GM21381 (cell line): ENCODE results near the gene PPP1R14D.
A peak's percentile ranks its signal among the peaks of the same experiment; 100 is the strongest.

Experiments
- ATAC-seq: cut with Tn5 transposase; IDR thresholded peaks from one replicate; pipeline ENCODE4 v1.9.1; 2021; ENCODE audit warnings: mild to moderate bottlenecking, moderate library complexity; ENCODE audit not compliant: unreplicated experiment

The PPP1R14D gene

DNA sequence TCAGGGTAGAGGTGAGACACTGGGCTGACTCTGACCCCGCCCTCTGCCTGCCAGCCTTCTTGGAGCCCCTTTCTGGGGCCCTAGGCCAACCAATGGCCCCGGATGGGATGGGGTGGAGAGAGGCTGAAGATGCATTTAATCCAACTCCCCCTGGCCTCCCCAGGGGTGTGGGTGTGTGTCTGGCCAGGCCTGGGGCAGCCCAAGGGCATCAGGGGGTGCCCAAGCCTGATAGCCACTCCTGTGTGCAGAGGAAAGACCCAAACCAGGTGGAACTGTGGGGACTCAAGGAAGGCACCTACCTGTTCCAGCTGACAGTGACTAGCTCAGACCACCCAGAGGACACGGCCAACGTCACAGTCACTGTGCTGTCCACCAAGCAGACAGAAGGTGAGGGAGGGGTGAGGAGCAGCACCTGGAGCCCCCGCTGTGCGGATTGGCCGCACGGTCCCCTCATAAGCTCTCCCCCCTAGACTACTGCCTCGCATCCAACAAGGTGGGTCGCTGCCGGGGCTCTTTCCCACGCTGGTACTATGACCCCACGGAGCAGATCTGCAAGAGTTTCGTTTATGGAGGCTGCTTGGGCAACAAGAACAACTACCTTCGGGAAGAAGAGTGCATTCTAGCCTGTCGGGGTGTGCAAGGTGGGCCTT lies 24.9 kb upstream of the PPP1R14D start:
- no peak for ATAC-seq

GRCh38 chr15:40852529-40852928 lies 24.0 kb upstream of the PPP1R14D start:
- no peak for ATAC-seq

DNA sequence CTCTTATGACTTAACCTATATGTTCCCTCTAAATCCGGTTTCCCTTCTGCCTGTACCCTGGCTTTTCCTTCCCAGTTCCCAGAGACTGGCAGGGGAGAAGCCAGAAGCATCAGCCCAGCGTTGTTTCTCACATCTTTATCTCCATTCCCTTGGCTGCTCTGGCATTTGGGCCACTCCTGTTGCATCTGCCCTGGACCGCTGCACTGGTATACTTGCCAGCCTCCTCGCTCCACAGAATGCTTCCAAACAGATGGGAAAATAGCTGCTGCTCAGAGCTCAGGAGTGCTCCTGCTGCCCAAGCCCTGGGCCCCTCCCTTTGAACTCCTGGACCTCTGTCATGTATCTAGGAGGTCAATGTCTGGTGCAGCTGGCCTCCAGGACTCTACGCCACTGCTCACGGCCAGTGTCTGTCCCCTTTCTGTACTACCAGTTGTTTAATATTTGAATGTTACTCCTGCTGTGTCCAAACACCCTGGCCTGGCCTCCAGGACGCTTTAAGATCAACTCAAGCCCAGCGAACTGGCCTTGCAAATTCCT lies 22.1 kb upstream of the PPP1R14D start:
- no peak for ATAC-seq

DNA sequence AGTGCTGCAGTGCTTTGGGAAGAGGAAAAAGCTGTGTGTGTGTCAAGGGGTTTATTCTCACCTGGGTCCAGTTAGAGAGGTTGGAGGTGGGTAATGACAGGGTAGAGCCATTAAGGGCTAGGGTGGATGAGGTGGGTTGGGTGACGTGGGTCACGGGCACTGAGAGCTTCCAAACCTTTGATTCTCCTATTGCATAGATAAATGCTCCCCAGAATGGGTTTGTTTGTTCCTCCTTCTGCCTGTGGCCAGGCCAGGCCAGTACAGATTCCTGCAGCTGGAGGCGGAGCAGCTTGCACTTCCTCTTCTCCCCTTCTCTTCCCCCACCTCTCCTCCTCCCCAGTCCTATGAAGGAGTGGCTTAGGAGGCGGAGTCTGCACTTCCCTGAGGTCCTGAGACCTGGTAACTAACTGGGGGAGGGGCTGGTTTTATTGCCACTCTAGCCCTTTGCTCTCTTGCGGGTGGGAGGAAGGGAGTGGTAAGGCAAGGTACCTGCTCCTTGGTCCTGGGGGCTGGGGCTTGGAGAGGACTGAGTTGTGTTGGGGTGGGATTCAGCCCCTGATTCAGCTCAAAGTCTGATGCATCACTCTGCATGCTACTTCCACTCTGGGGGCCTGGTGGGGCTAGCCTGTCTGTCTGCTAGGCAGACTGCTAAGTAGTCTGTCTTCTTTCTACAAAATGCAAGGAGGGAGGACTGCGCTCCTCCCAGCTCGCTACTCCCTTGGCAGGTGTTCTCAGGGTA lies 18.9 kb upstream of the PPP1R14D start:
- peak; percentile 51 for ATAC-seq

DNA sequence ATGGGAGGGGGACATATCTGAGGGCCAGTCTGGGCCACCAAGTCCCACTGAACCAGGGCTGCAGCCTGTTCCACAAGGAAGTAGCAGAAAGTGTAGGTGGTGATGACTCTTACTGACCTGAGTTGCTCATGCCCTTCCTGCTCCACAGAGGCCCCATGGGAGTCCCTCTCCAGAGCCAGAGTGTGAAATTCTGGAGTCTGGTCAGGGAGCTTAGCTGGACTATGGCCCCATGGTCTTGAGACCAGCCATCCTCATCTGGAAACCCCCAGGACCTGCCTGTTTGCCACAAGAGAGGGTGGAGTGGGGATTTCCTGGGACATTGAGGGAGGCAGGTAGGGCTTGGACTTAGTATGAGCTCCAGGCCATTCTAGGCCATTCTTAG lies 18.3 kb upstream of the PPP1R14D start:
- ATAC-seq: no peak

DNA sequence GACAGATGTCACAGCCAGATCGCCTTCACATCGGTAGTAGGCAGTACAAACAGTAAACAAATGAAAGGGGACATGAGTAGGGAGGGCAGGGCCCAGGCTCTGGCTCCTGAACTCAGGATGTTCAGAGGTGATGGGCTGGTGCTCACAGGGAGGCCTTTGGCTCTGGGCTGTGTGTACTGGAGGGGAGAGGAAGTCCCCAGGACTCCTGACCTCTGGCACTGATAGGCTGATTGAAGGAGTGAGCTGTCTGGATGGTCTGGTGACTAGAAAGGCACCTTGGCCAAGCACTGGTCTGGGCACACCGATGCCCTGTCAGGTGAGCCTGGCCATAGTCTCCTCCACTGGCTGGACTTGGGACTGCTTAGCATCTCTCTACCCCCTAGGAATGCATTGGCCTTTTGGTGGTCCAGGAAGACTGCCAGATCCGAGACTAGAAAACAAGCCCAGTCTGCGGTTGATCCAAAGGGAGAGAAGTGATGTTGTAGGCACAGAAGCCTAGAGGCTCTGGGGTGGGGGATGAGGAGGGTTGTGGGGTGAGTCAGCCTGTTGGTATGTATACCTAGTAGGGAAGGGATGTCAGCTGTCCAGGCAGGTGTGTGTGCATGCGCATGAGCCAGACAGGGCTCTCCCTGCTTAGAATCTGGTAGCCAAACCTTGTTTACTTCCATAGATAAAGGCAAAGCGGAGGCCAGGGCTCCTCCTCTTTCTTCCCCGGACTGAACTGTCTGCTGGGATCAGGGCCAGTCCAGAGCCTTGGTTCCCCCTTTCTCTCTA lies 17.2 kb upstream of the PPP1R14D start:
- no peak for ATAC-seq

GRCh38 chr15:40845036-40845435 lies 16.5 kb upstream of the PPP1R14D start:
- ATAC-seq: no peak

- ATAC-seq: no peak
Measured at GRCh38 chr15:40844696-40845030, 16.2 kb upstream of the PPP1R14D start.

DNA sequence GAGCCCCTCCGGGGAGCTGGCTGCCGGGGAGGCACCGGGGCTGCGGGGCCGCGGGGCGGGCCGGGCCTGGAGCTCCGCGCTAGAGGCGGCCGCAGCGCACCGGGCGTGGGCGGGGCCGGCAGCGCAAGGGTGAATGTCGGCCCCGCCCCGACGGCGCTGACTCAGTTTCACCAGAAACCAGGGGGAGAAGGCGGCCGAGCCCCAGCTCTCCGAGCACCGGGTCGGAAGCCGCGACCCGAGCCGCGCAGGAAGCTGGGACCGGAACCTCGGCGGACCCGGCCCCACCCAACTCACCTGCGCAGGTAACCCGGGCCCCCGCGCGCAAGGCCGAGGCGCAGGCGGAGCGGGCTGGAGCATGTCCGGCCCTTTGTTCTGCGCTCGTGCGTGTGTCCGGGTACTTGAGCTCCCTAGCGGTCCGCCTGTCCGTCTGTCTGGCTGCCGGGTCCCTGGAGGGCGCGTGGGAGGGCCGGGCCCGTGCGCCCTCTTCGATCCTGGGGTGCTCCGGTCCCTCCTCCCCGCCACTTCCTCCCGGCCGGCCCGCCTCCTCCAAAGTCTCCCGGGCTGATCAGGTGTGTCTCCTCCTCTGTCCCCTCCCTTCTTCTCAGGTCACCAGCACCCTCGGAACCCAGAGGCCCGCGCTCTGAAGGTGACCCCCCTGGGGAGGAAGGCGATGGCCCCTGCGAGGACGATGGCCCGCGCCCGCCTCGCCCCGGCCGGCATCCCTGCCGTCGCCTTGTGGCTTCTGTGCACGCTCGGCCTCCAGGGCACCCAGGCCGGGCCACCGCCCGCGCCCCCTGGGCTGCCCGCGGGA lies 15.6 kb upstream of the PPP1R14D start, which contains the start of gene SPINT1:
Gene SPINT1 (plus strand): TSS at position 164 of the 811 bp plus-strand sequence. CDS start 507 bp downstream, at position 671.
- no peak for ATAC-seq

DNA sequence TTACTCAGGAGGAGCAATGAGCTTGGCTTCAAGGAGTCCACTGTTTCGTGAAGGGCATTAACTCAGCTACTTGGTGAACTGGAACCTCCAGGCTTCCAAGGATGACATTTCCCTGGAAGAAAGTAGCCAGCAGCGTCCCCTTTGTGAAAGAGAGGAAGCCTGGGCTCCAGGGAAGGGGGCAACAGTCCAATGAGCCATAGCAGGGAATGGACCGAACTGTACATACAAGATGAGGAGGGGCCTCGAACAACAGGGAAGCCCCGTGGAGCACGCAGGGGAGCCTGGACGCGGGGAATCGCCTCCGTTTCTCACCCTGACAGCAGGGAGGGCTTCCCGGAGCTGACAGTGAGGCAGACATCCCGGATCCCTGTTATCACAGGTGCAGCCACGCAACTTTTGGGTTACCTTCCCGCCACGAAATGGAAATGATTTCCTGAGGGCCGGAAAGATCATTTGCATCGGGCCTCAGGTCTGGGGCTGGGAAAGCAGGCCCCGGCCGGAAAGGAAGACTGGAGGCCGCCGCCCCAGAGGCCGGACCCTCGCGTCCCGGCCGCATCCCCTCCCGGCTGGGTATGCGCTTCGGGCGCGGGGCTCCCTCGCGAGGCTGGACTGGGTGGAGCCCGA lies 14.9 kb upstream of the PPP1R14D start:
- no peak for ATAC-seq

- no peak for ATAC-seq
Measured at GRCh38 chr15:40841741-40842140, 13.2 kb upstream of the PPP1R14D start.

GRCh38 chr15:40838756-40839155 lies 10.2 kb upstream of the PPP1R14D start:
- no peak for ATAC-seq

- no peak for ATAC-seq
Measured at GRCh38 chr15:40836020-40836419, 7.5 kb upstream of the PPP1R14D start.

DNA sequence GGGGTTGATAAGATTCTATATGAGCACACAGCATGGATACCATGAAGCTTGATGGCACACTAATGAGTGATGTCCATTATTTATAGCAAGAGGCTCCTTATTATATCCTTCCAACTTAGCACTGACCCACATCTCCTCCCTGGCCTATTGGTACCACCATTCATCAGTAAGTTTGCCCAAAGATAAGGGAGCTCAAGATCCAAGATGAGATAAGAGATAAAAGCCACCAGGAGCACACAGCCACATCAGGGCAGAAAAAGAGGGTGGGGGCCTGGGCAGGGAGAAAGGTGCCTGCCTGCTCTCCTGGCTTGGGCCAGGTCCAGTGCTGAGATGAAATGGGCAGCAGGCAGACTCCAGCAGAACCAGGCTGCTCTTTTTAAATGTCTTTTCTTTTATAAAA lies 4.4 kb upstream of the PPP1R14D start:
- ATAC-seq: no peak

DNA sequence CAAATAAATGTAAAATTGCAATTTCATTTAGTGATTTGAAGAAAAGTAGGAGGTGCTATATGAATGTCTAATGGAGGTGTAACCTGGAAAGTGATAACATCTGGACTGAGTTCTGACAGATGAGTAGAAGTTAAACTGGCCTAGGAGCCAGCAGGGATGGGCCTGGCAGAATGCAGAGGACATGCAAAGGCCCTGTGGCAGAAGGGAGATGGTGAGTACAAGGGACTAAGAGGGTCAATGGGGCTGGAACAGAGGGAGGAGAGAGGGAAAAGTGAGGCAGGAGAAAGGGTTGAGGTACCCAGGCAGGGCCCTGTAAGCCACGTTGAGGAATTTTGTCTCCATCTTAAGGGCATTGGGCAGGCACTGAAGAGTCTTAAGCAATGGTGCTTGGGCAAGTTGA lies 3.4 kb upstream of the PPP1R14D start:
- ATAC-seq: no peak

- no peak for ATAC-seq
Measured at GRCh38 chr15:40830884-40831283, 2.4 kb upstream of the PPP1R14D start.

- ATAC-seq: no peak
Measured at GRCh38 chr15:40829115-40829514, 607 bp upstream of the PPP1R14D start.

DNA sequence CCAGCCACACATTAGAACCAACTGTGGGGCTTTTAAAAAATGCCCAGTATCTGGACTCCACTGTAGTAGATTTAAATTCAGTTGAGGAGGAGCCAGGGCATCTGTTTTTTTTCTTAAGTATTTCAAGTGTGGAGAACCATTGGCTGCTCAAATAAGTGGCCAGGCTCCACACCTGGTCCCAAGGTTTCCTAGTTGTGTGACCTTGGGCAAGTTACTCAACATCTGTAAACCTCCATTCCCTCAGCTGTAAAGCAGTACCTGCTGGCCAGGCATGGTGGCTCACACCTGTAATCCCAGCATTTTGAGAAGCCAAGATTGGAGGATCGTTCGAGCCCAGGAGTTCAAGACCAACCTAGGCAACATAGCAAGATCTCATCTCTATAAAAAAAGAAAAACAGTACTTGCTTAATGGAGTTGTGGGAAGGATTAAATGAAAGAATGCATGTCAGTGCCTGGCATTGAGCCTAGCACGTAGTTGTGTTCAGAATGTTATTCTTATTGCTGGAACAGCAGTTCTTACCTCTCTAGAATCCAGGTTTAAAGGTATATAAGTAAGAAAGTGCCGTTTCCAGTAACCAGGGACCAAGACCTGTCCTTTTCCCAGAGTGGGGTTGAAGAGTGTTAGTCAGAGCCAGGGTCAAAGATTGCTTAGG lies 2.0 kb downstream of the PPP1R14D start:
- no peak for ATAC-seq

- no peak for ATAC-seq
Measured at GRCh38 chr15:40825661-40826422, 2.7 kb downstream of the PPP1R14D start.
